GM18517 (cell line): ENCODE data around the gene PTBP3.
A peak's percentile ranks its signal among the peaks of the same experiment; 100 is the strongest.
"Not testable (repeated sequence)": the region's sequence is repeated elsewhere in the genome, so short reads cannot be mapped to it uniquely, and the experiment has no call there.

Experiments
- ATAC-seq: cut with Tn5 transposase; IDR thresholded peaks from one replicate; pipeline ENCODE4 v1.9.1; 2021; ENCODE audit warnings: mild to moderate bottlenecking, moderate library complexity; ENCODE audit not compliant: unreplicated experiment

Gene PTBP3

GRCh38 chr9:112224401-112225289, 108.8 kb downstream of the PTBP3 start:
- ATAC-seq, result no peak

GRCh38 chr9:112218908-112219307, 114.5 kb downstream of the PTBP3 start:
- peak; percentile 97 for ATAC-seq

DNA sequence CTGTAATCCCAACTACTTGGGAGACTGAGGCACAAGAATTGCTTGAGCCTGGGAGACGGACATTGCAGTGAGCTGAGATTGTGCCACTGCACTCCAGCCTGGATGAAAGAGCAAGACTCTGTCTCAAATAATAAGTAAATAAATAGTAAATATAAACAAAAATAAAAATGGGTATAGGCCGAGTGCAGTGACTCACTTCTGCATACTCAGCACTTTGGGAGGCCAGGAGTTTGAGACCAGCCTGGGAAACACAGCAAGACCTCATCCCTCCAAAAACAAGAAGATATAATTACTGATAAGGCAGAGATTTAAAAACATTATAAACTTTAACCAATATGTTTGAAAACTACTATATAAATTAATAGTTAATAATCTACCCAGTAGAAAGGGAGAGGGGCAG, 120.5 kb downstream of the PTBP3 start:
- no peak for ATAC-seq

DNA sequence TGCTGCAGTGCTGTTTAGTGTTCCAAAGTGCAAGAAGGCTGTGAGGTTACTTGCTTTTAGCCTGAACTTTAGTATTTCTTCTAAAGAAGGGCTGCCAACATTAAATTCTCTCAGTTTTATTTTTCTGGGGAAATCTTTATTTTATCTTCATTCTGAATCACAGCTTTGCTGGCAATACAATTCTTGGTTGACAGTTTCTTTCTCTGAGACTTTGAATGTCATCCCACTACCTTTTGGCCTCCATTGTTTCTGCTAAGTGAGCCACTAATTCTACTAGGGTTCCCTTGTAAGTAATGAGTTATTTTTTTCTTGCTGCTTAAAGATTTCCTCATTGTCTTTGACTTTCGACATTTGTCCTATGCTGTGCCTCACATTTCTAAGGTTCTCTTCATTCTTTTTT, 126.0 kb downstream of the PTBP3 start:
- no peak for ATAC-seq

DNA sequence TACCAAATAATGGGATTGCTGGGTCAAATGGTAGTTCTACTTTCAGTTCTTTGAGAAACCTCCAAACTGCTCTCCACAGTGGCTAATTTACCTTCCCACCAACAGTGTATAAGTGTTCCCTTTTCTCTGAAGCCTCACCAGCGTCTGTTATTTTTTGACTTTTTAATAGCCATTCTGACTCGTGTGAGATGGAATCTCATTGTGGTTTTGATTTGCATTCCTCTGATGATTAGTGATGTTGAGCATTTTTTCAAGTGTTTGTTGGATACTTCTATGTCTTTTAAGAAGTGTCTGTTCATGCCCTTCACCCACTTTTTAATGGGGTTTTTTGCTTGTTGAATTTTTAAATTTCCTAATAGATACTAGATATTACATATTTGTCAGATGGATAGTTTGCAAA, 129.9 kb downstream of the PTBP3 start:
- ATAC-seq, result no peak

GRCh38 chr9:112200711-112201110, 132.7 kb downstream of the PTBP3 start:
- ATAC-seq, result no peak

- ATAC-seq, result no peak
These were observed 134.8 kb downstream of the PTBP3 start for GRCh38 chr9:112198646-112199045.

DNA sequence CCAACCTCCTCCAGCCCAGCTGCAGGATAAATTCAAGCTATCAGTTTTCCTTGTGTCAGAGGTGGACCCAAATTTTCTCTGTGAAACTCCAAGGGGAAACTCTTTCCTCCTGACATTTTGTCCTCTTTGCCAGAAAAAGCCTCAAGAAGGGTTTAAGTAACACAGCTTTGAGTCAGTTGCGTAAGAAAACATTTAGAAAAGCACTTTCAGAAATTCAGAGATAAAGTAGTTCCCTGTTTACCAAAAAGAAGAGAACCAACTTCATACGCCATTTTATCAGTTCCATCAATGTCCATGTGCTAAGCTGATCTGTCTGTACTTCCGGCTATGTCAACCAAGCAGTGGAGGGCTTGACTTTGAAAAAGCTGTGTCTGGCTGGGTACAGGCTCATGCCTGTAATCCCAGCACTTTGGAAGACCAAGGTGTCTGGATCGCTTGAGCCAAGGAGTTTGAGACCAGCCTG, 138.4 kb downstream of the PTBP3 start:
- no peak for ATAC-seq

GRCh38 chr9:112193572-112194288, 139.7 kb downstream of the PTBP3 start:
- ATAC-seq, result no peak

DNA sequence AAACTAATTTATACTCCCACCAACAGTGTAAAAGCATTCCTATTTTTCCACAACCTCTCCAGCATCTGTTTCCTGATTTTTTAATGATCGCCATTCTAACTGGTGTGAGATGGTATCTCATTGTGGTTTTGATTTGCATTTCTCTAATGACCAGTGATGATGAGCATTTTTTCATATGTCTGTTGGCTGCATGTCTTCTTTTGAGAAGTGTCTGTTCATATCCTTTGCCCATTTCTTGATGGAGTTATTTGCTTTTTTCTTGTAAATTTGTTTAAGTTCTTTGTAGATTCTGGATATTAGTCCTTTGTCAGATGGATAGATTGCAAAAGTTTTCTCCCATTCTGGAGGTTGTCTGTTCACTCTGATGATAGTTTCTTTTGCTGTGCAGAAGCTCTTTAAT, 143.1 kb downstream of the PTBP3 start:
- not testable (repeated sequence) for ATAC-seq

DNA sequence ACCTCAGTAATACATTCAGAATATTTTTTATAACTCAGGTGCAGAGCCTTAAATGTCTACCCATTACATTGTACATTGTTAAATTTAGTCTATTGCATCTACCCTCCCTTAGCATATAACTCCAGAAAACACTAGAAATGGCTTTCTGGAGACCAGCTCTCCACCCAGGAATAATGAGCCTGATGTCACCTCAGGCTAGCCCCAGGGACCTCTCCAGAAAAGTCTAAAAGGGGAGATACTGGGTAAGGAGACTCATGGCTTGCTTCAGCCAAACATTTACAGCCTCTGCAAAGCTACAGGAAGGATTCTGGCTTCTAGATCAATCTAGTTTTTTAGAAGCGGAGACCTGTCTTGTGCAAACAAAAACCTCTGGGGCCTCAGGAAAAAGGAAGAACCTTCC, 144.5 kb downstream of the PTBP3 start:
- no peak for ATAC-seq

DNA sequence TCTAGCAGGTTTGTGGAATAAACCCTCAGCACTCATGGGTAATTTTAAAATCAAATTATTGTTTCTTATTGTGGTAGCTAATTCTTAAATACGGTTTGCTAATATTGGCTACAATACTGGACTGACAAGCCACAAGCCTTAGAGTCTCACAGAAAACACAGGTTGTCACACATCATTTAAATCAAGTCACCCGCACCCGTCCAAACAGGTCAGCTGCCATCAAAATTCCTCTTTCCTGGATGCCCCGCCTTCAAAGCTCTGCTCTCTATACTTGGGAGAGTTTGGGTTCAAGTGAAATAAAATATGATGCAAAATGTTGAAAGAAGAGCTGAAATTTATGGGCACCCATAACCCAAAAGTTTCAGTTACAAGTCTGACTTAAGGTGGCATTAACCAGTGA, 146.0 kb downstream of the PTBP3 start:
- ATAC-seq, result no peak

DNA sequence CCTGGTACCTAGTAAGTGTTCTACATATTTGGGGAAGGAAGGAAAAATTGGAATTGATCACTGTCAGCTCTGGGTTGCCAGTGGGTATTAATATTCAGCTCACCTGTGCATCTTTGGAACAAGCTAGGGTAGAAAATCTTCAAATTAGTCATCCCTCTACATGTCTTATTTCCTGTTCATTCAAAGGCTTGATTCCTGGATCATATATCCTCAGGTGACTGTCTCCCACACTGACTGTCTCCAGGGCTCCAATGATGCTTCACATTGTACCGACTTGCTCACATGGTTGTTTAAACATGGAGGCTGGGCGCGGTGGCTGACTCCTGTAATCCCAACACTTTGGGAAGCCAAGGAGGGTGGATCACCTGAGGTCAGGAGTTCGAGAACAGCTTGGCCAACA, 146.7 kb downstream of the PTBP3 start:
- ATAC-seq, result no peak

- no peak for ATAC-seq
These were observed 148.5 kb downstream of the PTBP3 start for GRCh38 chr9:112184946-112185345.

DNA sequence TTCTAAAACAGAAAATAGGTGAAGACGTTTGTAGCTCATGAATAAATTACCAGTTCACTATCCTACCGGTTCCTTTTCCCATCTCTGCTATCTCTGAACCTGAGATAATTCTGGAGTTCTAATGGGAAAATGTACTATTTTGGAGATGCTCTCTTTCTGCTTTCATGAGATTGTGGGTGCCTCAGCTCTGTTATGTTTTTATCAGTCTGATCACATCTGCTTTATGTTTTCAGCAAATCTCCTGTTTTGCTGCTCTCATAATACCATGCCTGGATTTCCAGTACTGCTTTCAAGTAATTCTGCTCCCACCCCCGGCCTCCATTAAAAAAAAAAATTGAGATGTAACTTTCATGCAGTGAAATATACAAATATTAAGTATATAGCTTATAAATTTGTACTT, 149.2 kb downstream of the PTBP3 start:
- no peak for ATAC-seq

GRCh38 chr9:112180387-112180881, 153.0 kb downstream of the PTBP3 start:
- ATAC-seq, result no peak

DNA sequence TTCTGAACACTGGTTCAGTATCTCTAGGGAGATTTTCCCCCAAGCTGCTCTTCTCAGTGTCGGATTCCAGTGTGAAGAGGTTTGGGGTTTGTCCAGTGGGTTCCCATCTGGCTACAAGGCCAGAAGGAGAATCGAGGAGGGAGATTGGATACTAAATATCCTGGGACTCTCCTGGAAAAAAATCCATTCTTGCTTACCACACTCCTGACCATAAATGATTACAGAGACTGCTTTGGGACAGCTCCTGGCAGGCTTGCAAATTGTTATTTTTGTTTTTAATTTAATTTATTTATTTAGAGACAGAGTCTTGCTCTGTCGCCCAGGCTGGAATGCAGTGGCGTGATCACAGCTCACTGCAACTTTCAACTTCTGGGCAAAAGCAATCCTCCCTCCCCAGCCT, 153.6 kb downstream of the PTBP3 start:
- ATAC-seq, result no peak

DNA sequence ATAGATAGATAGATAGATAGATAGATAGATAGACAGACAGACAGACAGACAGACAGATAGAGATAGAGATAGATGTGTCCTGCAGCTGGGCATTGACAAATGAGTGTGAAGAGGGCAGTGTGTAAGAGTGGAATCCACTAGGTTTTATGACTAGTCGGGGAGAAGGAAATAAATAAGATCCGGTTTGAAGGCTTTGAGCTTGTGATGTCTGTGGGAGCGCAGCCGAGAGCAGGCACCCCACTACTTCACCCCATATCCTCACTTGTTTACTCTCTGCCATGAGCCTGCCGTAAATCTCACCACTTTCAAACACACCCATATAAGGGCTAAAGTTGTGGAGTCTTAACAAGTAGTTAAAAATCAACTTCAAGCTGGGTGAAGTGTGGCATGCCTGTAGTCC, 156.9 kb downstream of the PTBP3 start:
- no peak for ATAC-seq

- ATAC-seq, result no peak
These were observed 157.6 kb downstream of the PTBP3 start for GRCh38 chr9:112175796-112176315.

DNA sequence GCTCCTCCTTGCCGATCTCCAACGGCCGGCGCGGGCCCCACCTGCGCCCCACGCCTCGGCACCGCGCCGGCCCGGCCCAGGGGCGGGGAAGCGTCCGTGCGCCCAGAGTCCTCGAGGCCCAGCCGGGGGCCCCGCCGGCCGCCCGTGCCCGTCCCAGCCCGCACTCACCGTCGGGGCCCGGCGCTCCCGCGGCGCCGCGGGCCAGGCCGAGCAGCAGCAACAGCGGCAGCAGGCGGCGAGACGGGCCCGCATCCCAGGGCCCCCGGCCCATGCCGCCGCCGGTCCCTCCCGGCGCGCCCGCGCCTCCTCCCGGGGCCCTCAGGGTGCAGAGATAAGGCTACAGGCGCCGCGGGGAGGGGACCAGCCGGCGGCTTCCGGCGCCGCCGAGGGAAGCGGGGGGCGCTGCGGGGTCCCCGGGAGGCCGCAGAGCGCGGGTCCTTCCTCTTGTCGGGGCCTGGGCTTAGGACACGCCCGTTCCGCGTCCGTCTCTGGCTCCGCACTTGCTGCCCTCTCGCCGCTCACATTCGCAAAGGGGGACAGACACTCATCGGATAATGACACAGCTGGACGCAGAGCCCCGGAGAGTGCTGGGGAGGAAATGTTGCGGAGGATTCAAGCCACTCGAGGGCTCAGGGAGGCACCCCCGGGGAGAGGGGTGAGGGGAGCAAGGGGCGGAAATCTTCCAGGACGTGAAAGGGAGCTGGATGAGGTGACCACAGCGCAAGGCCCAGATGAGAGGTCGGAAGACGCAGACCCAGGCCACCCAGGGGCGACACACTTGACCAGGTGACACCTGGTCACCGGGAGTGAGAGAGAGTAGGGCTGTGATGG, 158.2 kb downstream of the PTBP3 start, which contains the start of gene SUSD1:
Gene SUSD1 (minus strand): TSS at position 333 of the 831 bp plus-strand sequence. CDS start 62 bp downstream, at position 271.
- ATAC-seq, result peak; percentile 49
